Type B pancreatic cell (in vitro differentiated cells): ENCODE data around the gene FXYD3. TPM values are rescaled to one million over a fixed set of nuclear protein-coding genes. Genes with fewer than 3 reads are reported as not detected.
"Not testable (repeated sequence)": the region's sequence is repeated elsewhere in the genome, so short reads cannot be mapped to it uniquely, and the experiment has no call there.

Experiments
- DNase-seq: peaks from one replicate; pipeline ENCODE4 v3.0.0; 2021; ENCODE audit warnings: mixed read lengths; ENCODE audit not compliant: unreplicated experiment; ENCODE audit errors: extremely low spot score
- H3K27ac Mint-ChIP-seq: 2 replicates; pipeline ENCODE4 v1.8.0; 2021; ENCODE audit warnings: mild to moderate bottlenecking, mixed read lengths
- H3K27me3 Mint-ChIP-seq: 2 replicates; pipeline ENCODE4 v1.8.0; 2021; ENCODE audit warnings: mixed read lengths
- H3K36me3 Mint-ChIP-seq: 2 replicates; pipeline ENCODE4 v1.8.0; 2021; ENCODE audit warnings: mixed read lengths
- H3K4me1 Mint-ChIP-seq: one replicate; pipeline ENCODE4 v1.8.0; 2021; ENCODE audit warnings: mixed read lengths; ENCODE audit not compliant: unreplicated experiment
- H3K4me3 Mint-ChIP-seq: 2 replicates; pipeline ENCODE4 v1.8.0; 2021; ENCODE audit warnings: mild to moderate bottlenecking, mixed read lengths
- H3K9me3 Mint-ChIP-seq: 2 replicates; pipeline ENCODE4 v1.8.0; 2021; ENCODE audit warnings: mixed read lengths
- CTCF ChIP-seq: fragments of 200-600 bp; sonication (generic); conservative IDR thresholded peaks from 2 replicates; pipeline ENCODE4 v1.5.0; 2021; ENCODE audit warnings: antibody characterized with exemption, mild to moderate bottlenecking
- total RNA-seq: library from RNA; stranded (reverse); gene quantifications from 2 replicates; pipeline ENCODE4 v1.2.1, GENCODE V29; 2021; ENCODE audit warnings: low replicate concordance

Gene FXYD3
- total RNA-seq, 1 donor from 2014 or later = 77.5 TPM

GRCh38 chr19:35128398-35129057 lies 12.9 kb downstream of the FXYD3 start:
- no peak for DNase-seq
- Mint-ChIP-seq H3K27me3 (no peaks in the 10 kb centered on the region), H3K4me1 (peaks cover 20% of the 10 kb centered on the region), H3K27ac (no peak overlapping the region), H3K36me3 (no peaks in the 10 kb centered on the region), H3K9me3 (peaks cover 11% of the 10 kb centered on the region), H3K4me3 (no peak overlapping the region)
- no peak for TF ChIP-seq CTCF

- Mint-ChIP-seq H3K9me3 (peaks cover 11% of the 10 kb centered on the region), H3K4me1 (peaks cover 15% of the 10 kb centered on the region), H3K27ac (peak overlapping the region; percentile 60)
- DNase-seq, H3K4me3 Mint-ChIP-seq, H3K36me3 Mint-ChIP-seq, H3K27me3 Mint-ChIP-seq: not testable (repeated sequence)
Observed at GRCh38 chr19:35129724-35130274, 14.2 kb downstream of the FXYD3 start.

DNA sequence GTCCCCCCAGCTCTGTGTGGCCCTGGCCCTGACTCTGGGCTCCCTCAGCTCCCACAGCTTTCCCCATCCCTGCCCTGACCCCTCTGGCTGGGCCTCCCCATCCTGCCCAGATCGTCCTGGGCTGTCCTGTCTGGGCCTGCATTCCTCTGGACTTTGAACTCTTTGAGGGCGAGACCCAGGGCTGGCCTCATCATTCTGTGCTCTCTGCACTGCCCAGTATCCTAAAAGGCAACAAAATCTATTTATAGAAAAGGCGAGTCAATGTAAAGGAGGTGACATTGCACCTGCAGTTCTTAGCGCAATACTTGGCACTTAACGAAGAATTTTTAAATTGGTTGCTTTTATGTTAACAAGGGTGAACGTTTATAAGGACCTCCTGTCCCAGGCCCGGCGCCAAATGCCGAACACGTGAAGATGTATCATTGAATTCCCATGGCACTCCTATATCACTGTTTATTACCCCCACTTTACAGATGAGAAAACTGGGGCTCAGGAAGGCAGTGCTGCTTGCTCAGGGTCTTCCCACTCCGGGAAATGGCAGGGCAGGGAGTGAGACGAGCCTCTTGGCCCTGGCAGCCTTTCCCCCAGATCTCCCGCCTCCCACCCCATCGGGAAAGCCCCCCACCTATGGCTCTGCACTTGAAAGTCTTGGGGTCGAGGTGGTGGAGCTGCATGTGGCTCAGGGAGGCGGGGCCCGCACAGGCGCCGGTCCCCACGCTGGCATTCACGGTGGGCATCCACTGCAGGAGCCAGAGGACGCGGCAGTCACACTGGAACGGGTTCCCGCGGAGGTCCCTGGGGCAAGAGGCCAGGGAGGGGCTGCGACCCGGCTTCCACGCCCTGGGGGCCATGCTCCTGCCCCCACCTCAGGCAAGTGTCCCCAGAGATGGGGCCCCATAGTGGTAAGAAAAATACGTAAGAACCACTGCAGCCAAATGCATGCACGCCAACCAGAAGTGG lies 15.4 kb downstream of the FXYD3 start:
- Mint-ChIP-seq H3K27ac (no peak overlapping the region), H3K4me1 (peaks cover 17% of the 10 kb centered on the region), H3K36me3 (no peaks in the 10 kb centered on the region), H3K27me3 (no peaks in the 10 kb centered on the region), H3K4me3 (no peak overlapping the region), H3K9me3 (peaks cover 11% of the 10 kb centered on the region)
- no peak for DNase-seq
- no peak for TF ChIP-seq CTCF

GRCh38 chr19:35132254-35132653 lies 16.6 kb downstream of the FXYD3 start:
- no peak for DNase-seq
- Mint-ChIP-seq H3K27ac (no peak overlapping the region), H3K36me3 (no peaks in the 10 kb centered on the region), H3K27me3 (no peaks in the 10 kb centered on the region), H3K4me1 (peaks cover 20% of the 10 kb centered on the region), H3K9me3 (peaks cover 11% of the 10 kb centered on the region), H3K4me3 (no peak overlapping the region)
- no peak for TF ChIP-seq CTCF

DNA sequence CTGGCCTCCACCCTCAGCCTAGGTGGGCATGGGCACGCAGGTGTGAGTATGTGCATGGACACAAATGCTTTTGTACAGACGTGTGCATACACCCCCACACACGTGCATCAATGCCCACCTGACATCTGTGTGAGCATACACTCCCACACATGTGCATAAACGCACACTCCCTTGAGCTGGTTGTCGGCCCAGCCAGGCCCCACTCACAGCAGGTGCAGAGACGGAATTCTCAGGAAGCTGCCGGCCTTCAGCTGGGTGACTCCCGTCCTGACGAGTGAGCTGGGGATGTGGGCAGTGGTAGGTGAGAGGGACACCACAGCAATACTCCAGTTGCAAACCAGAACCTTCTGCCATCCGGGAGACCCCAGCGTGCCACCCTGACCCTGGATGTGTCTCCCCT lies 18.2 kb downstream of the FXYD3 start:
- no peak overlapping the region for H3K27ac Mint-ChIP-seq
- H3K9me3 Mint-ChIP-seq = peaks cover 11% of the 10 kb centered on the region
- H3K4me3 Mint-ChIP-seq = no peak overlapping the region
- no peak for TF ChIP-seq CTCF
- no peaks in the 10 kb centered on the region for H3K36me3 Mint-ChIP-seq
- H3K4me1 Mint-ChIP-seq = peaks cover 28% of the 10 kb centered on the region
- DNase-seq = no peak
- H3K27me3 Mint-ChIP-seq = peaks cover 5% of the 10 kb centered on the region
